Stimulated activated CD4-positive, alpha-beta T cell treated with anti-CD3 and anti-CD28 coated beads, TNF-alpha, amount 100 ng/mL, for 48 hours (primary cell): ENCODE measurements around the gene AKR1B15.
"Not testable (repeated sequence)": the region's sequence is repeated elsewhere in the genome, so short reads cannot be mapped to it uniquely, and the experiment has no call there.

Experiments
- DNase-seq, 3 donors: peaks; one replicate each; pipeline ENCODE4 v3.0.0-alpha.2; 2020; ENCODE audit warnings: low read depth in 3 of 3

The AKR1B15 gene

DNA sequence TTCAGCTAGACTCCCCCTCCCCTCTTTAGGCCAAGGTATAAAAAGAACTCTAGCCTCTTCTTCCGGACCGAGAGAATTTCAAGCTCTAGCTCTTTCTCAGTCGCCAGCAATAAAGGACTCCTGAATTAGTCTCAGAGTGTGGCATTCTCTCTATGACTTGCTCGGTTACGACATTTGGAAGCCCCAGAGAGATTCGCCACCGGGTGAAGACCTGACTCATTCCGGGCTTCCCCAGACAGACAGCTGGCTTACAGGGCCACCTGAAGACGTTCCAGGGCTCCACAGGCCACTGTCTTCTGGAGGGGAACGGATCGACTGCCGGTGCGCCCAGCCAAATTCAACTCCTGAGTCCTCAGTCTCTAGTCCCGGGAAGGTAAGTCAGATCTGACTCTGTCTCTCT is at the start of gene AKR1B15:
Gene AKR1B15, plus strand, starts transcription at position 234 of the 400 bp plus-strand sequence. CDS start 15,510 bp downstream, outside the sequence.
- DNase-seq, result peak in 2 of 3 donors; percentile 18 to 30

DNA sequence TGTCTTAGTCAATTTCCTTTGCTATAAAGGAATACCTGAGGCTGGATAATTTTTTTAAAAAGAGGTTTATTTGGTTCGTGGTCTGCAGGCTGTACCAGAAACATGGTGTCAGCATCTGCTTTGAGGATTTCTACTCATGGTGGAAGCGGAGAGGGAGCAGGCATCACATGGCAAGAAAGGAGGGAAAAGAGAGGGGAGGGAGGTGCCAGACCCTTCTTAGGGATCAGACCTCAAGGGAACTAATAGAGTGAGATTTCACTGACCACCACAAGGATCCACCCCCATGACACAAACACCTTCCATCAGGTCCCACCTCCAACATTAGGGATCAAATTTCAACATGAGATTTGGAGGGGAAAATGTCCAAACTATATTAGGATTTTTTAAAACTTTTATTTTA is 48.5 kb upstream of the AKR1B15 start:
- no peak for DNase-seq

DNA sequence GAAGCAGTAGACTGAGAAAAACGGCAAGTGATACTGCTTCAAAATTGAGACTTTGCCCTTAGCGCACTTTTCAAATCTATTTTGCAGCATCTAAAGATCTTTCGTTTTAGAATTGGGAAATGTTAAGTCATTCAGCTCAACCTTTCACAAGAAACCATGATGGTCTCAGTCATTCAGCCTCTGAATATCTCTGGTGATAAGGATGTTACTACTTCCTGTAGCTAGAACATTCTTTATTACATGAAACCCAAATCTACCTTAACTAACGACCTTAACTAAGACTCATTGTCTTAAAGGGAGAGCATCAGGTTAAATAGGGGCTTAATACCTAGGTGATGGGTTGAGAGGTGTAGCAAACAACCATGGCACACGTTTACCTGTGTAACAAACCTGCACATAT is 47.9 kb upstream of the AKR1B15 start:
- no peak for DNase-seq

DNA sequence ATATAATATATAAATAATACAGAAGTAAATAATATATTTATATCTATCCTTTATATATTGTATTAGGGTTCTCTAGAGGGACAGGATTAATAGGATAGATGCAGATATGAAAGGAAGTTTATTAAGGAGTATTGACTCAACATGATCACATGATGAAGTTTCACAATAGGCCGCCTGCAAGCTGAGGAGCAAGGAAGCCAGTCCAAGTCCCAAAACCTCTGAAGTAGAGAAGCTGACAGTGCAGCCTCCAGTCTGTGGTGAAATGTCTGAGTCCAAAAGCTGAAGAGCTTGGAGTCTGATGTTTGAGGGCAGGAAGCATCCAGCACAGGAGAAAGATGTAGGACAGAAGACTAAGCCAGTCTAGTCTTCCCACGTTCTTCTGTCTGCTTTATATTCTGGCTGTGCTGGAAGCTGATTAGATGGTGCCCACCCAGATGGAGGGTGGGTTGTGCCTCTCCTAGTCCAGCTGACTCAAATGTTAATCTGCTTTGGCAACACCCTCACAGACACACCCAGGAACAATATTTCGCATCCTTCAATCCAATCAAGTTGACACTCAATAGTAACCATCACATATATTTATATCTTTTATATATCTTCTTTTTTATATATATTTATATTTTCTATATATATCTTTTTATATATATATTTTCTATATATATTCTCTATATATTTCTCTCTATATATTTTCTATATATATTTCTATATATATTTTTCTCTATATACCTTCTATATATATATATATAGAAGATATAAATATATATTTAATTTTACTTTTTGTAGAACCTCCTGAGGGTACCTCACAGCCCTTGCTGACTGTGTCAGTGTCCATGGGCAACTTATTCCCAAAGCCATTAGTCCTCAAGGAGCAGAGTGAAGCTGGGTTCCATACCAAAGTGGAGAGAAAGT is 46.2 kb upstream of the AKR1B15 start:
- no peak for DNase-seq

DNA sequence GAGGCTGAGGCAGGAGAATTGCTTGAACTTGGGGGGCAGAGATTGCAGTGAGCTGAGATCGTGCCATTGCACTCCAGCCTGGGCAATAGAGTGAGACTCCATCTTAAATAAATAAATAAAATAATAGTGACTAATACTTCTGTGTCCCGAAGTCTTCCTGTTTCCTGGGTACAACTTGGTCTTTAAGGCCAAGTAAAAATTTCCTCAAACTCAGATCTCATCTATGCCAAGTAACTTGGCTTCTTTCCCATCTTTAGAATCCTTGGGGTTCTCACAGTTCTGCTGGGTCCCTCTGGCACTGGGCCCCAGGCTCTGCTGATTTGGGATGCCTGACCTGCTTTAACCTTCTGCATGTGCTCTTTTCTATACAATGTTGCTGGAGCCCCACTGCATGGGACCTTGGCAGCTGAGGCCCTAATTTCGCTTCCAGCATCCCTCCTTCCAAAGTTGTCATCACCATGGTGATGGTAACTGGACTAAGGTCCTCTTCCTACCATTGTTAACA is 44.2 kb upstream of the AKR1B15 start:
- no peak for DNase-seq

DNA sequence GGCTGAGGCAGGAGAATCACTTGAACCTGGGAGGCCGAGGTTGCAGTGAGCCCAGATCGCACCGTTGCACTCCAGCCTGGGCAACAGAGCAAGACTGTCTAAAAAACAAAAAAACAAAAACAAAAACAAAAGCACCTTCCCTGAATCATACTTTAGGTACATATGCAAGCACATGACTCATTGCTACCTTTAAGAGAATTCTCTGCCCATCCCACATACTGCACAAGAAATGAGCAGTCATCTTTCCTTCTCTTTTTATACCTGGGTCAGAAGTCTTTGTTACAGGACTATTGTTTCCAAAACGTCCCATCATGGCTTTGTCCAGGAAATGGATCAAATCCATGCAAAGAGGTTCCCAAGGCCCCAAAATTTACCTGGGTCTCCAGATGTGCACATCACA is 43.1 kb upstream of the AKR1B15 start:
- DNase-seq, result no peak

DNA sequence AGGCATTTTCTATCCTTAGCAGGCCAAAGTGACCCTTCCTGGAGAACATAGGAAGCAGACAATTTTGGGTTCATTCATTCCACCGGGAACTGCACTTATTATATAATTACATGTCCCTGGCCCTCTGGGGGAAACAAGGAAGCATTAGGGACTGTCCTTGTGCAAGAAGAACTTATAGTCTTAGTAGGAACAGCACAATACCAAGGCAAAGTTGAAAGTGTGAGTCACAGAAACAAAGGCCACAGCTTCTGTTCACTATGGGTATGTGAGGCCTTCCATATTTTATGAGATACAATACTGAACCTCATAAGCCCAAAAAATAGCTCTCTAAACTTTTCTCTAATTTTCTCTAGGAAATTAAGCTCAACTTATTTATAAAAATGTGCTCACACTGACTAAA is 39.9 kb upstream of the AKR1B15 start:
- no peak for DNase-seq

DNA sequence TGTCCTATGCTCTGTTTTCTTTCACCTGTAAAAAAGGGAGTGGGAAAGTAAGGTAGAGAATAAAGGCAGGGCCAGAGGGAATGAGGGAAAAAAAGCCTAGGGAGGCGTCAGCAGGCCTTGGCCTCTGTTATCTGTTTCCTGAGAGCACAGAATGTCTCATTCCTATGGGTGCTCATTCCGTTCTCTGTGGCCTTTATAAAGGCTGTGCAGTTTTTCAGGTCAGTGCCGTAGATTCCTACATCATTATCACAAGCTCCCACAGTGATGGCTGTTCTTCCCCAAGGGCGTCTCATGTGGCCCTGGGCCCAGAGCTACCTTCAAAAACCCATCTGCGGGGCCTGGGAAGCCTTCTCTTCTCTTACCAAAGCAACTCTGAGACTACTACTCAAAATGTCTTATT is 38.3 kb upstream of the AKR1B15 start:
- no peak for DNase-seq

DNA sequence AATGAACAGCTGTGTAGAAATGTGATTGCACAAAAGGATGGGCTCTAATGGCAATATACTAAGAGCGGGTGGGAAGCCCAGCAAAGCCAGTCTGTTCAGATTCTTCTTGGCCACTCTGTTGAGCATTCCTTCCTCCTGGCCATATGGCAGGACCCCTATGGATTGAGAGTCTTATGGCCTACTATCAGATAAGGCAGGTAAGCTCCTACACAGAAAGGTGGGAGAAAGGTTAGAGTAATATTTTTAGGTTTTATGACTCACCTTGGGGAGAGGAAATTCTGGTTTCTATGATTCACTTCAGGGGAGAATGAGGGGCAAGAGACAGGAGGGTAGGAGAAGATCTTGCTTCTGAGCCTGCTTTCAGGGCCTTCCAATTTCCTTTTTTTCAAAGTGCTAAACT is 36.6 kb upstream of the AKR1B15 start:
- no peak for DNase-seq

DNA sequence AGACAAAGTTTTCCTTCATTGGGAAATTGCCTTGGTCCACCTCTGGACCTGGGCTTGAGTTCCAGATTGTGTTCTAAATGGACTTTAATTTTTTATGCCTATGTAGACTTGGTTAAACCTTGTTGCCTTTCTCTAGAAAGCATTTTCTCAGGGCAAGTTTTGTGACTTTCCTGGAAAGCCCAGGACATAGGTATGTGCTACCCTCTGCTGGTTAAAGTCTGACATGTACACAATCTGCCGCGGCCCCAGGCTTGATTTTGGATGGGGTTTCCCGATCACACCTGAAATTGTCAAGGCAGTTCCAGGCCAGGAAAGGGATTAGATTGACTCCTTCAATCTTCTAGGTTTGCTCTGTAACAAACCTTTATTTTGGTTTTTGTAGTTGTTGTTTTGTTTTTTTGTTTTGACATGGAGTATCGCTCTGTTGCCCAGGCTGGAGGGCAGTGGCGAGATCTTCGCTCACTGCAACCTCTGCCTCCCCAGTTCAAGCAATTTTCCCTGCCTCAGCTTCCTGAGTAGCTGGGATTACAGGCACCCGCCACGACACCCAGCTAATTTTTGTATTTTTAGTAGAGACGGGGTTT is 35.6 kb upstream of the AKR1B15 start:
- DNase-seq, result peak; percentile 9 to 12 (median 9)

DNA sequence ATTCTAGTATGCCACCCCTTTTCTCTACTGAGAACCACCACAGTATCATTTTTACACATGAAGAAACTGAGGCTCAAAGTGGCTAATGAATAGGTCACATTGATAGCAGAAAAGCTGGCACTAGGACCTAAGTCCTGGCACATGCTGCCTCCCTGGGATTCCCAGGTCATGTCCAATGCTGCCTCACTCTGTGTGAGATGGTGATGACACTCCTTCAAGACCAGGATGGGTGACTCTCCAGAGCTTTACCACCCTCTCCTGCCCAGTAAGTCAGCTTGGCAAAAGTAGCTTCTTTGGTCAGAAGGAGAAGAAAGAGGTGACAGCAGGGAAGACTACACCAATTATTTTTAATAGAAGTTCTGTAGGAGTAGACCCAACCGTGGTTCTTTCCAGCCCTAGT is 34.8 kb upstream of the AKR1B15 start:
- no peak for DNase-seq

DNA sequence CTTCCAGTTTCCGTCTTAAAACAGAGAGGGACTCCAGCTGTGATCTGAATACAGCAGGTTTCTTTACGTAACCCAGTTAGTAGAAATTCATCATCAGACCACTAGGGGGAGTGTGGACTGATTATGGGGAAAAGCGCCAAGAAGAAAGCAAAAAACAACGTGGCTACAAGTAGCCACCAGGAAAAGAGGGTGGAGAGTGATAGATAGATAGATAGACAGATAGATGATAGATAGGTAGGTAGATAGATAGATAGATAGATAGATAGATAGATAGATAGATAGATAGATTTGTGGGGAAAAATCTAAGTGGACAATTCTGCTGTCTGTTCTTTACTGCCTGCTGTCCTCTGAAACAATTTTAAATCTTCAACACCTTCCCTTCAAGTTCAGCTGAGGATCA is 34.2 kb upstream of the AKR1B15 start:
- peak in 1 of 3 donors; percentile 49 for DNase-seq

DNA sequence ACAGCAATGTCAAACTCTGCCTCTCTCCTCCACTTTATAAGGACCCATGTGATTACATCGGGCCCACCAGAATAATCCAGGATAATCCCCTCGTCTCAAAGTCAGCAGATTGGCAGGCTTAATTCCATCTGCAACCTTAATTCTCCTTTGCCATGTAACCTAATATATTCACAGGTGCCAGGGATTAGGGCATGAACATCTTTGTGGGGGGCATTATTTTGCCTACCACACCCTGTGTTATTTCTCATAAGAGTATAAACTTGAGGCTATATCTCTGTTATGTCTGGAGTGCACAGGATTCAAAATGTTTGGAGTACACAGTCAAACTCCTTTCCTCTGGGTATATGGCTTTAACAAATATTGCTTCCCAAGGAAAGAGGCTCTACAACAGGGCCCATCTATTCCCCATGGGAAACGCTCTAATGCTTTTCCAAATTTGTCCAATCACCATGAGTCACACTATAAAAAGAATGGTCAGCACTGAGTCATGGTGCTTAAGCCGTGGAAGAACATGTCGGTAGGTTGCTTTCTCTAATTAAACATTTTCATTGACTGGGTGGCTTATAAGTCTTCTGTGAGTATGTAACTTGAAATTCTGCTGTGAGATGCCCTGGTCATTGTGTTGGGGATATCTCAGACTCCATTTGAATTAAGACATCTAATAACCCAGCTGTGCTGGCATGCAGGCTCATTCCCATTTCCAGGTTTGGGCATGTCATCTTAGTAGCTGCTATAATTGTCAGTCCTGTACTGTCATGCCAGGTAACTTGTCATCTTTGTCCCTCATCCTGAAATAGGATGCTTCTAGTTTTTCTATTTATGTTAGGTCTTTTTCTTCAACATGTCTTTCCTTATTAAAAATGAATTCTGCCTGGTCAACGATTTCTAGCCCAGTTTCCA is 33.1 kb upstream of the AKR1B15 start:
- DNase-seq, result no peak

DNA sequence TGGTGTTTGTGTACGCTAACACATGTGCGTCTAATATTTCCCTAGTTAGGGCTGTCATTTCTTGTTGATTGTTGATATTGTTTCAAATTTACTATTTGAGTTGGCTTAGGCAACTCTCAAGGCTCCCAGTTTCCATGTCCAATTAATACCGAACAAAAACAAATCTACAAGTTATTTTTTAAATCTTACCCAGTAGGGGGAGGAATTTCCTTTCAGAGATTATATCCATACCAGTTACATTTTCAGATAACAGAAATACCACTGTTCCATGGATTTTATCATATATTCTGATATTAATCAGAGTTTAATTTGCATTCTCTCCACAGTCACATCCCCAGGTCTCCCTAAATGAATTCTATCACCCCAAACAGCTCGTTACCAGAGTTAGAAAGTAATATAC is 28.8 kb upstream of the AKR1B15 start:
- no peak for DNase-seq

DNA sequence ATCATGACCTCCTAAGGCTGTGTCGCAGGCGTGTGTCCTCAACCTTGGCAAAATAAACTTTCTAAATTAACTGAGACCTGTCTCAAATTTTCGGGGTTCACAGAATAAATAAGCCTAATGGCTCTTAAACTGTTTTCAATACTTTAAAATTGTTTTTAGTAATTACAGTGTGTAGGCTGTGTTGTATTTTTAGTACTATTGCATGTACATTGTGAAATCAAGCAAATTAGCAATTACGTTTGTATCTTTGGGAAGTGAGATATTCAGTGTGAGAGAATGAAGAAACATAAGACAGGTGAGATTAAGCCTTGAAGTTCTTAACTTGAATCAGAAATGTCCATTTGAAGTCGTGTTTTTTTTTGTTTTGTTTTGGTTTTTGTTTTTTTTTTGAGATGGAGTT is 26.3 kb upstream of the AKR1B15 start:
- no peak for DNase-seq

DNA sequence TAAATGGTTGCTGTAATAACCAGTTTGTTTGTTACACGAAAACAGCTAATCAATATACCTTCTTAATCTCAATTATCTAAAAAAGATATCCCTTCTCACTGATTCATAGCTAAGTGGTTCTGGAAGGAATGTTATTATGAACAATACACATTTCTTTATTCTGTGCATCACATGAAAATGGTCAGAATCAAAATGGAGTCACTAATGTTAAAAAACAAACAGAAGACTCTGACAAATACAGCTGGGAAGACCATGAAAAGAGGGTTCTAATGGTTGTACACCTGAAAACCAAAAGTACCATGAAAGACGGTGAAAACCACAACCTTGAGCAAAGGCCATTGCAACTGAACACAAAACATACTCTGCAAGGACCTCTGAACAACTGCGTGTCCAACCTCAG is 23.5 kb upstream of the AKR1B15 start:
- DNase-seq, result not testable (repeated sequence)

DNA sequence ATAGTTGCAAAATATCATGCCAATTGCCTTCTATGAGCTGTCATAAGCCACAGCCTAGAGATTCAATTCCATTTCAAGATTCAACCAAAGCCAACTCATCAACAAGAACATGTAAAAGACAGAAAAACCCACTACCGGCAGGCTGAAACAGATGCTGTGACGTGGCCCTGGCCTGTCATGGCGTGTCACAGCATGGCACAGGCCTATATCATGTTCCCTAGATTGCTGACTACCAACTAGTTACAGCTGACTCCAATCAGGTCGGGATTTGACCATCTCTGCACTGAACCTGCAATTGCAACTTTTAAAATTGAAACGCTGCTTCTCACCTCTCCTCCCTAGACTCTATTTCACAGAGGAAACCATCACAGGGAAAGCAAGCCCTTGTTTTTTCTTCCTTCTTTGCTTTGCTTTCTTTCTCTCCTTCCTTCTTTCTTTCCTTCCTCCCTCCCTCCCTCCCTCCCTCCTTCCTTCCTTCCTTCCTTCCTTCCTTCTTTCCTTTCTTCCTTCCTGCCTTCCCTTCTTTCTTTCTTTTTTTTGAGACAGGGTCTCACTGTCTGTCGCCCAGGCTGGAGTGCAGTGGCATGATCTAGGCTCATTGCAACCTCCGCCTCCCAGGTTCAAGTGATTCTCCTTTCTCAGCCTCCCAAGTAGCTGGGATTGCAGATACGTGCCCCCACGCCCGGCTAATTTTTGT is 22.2 kb upstream of the AKR1B15 start:
- DNase-seq, result not testable (repeated sequence)

DNA sequence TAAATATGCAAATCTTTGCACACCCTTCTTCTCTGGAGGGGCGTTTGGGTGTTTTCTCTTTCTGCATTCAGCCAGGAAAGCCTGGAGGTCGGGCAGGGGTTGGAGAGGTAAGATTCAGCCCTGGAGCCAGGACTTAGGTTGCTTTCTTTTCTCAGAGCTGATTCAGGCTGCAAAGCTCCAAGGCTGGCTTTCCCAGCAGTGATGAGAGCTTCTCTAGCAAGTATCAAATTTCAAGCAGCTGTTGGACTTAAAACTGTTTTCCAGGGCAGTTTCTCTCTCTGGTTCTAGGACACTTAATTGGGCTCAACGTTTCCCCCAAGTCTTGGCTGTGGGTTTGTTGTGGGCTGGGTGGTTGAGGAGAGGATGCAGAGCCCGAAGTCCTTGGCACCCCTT is 20.9 kb upstream of the AKR1B15 start:
- no peak for DNase-seq

DNA sequence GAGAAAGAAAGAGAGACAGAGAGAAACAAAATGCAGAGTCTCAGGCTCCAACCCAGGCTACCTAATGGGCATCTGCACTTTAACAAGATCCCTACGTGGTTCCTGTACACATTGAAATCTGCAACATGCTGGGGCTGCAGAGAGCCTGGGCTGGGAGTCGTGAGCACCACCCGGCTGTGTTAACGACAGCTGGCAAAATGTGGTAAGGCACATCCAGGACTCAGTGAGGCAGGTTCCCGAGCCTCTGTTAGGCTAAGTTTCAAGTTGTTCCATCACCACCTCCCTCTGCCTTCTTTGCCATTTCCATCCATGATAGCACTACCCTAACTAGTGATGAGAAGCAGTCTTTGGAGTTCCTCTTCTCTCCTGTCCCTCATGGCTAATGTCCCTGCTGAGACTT is 20.2 kb upstream of the AKR1B15 start:
- no peak for DNase-seq

DNA sequence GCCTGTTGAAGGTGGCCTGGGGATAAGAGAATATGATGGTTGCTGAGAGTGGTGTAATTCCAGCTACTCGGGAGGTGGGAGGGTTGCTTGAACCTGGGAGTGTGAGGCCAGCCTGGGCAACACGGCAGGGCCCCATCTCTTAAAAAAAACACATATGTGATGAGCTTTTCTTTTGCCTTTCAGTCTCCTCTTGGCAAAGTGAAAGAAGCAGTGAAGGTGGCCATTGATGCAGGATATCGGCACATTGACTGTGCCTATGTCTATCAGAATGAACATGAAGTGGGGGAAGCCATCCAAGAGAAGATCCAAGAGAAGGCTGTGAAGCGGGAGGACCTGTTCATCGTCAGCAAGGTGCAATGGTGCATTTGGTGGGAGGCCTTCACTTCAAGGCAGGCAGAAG is 18.4 kb upstream of the AKR1B15 start:
- DNase-seq, result no peak

DNA sequence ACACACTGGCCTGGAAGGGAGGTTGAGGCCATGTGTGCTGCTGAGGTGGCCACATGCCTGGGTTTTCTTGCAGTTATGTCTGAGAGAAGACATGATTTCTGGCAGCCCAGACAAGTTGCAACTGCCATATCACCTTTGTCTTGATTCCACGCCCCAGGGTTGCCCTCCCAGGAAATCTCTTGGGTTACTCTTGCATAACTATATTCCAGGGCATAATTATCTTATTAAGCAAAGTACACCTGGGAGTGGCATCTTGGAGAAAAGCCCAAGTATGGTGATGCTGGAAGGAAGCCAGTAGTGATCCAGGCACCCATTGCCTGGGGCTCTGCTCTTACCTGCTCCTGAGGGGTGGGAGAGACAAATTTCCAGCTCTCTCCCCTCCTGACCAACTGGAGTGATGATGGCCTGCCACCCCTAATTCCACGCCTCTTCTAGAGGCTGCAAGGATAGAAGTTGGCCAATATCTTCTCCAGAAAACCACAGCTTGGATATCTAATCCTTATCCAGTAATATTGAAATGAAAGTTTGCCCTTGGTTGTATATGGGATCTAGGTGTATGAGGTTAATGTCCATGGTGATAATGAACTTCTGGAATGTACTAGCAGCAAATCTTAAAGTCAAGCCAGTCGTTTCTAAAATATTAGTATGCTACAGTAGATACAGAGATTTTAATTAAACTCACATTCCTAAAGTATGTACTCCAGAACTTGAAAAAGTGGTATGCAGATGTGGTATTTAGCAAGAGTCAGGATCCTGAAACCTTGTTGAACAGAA is 16.5 kb upstream of the AKR1B15 start:
- no peak for DNase-seq
